CD4-positive, alpha-beta memory T cell (primary cell): ENCODE measurements around the gene SDSL. TPM values are rescaled to one million over a fixed set of nuclear protein-coding genes. Genes with fewer than 3 reads are reported as not detected.

Experiments used
- CTCF ChIA-PET: fragments of 350-600 bp; sonication (Branson Sonifier 250); formaldehyde crosslinking; loops from one replicate; lab custom pipeline; 2021; ENCODE audit warnings: inconsistent platforms; ENCODE audit not compliant: partially characterized antibody; lab: Charles Lee
- POLR2A ChIA-PET: fragments of 350-600 bp; sonication (Branson Sonifier 250); formaldehyde crosslinking; loops from one replicate; lab custom pipeline; 2021; ENCODE audit not compliant: partially characterized antibody; lab: Charles Lee
- DNase-seq, 5 donors: peaks; one replicate each; pipeline versions ENCODE4 v3.0.0 to v3.0.0-alpha.2; 2020 to 2022; ENCODE audit warnings: mixed read lengths in 1 of 5
- H3K27ac ChIP-seq: one replicate; pipeline ENCODE4 v1.7.0; 2013; ENCODE audit warnings: low read depth, low read length
- H3K27me3 ChIP-seq: 2 replicates; pipeline ENCODE4 v1.7.0; 2013; ENCODE audit warnings: mild to moderate bottlenecking, low read length, moderate library complexity; ENCODE audit not compliant: insufficient read depth
- H3K36me3 ChIP-seq: 2 replicates; pipeline ENCODE4 v1.7.0; 2013; ENCODE audit warnings: mild to moderate bottlenecking, low read length, moderate library complexity; ENCODE audit not compliant: insufficient read depth
- H3K4me1 ChIP-seq: 2 replicates; pipeline ENCODE4 v1.7.0; 2013; ENCODE audit warnings: mild to moderate bottlenecking, low read length, moderate library complexity; ENCODE audit not compliant: insufficient read depth
- H3K4me3 ChIP-seq, 2 donors: one replicate each; pipeline ENCODE4 v1.7.0; 2013; ENCODE audit warnings: low read length in 2 of 2, mild to moderate bottlenecking in 1 of 2
- H3K9me3 ChIP-seq, 2 donors: one replicate each; pipeline ENCODE4 v1.7.0; 2013; ENCODE audit warnings: low read length in 2 of 2, control low read depth in 1 of 2; ENCODE audit not compliant: control insufficient read depth in 1 of 2
- H3K27ac Mint-ChIP-seq, 7 donors: one replicate each; pipeline ENCODE4 v1.8.0; 2020 to 2021; ENCODE audit warnings: mixed read lengths in 7 of 7, mild to moderate bottlenecking in 6 of 7, inconsistent platforms in 3 of 7, moderate library complexity in 3 of 7
- H3K27me3 Mint-ChIP-seq, 2 donors: one replicate each; pipeline ENCODE4 v1.8.0; 2020 to 2021; ENCODE audit warnings: mixed read lengths in 2 of 2
- H3K36me3 Mint-ChIP-seq, 2 donors: one replicate each; pipeline ENCODE4 v1.8.0; 2020 to 2021; ENCODE audit warnings: mixed read lengths in 2 of 2, inconsistent platforms in 1 of 2, mild to moderate bottlenecking in 1 of 2
- H3K4me1 Mint-ChIP-seq, 4 donors: one replicate each; pipeline ENCODE4 v1.8.0; 2020 to 2021; ENCODE audit warnings: mixed read lengths in 4 of 4, mild to moderate bottlenecking in 1 of 4
- H3K4me3 Mint-ChIP-seq, 8 donors: one replicate each; pipeline ENCODE4 v1.8.0; 2020 to 2021; ENCODE audit warnings: mixed read lengths in 8 of 8, mild to moderate bottlenecking in 7 of 8, moderate library complexity in 6 of 8, inconsistent platforms in 3 of 8
- H3K9me3 Mint-ChIP-seq, 8 donors: one replicate each; pipeline ENCODE4 v1.8.0; 2020 to 2021; ENCODE audit warnings: mixed read lengths in 8 of 8, mild to moderate bottlenecking in 5 of 8, inconsistent platforms in 3 of 8, moderate library complexity in 1 of 8
- intact Hi-C: fragments of 100-400 bp; cut with micrococcal nuclease; formaldehyde crosslinking; loops from one replicate; pipeline ENCODE4 v1.15.1; 2023
- polyA plus RNA-seq, 2 donors: library from polyadenylated mRNA; unstranded; fragments of 300-500 nt; fragmentation: Illumina TruSeq; gene quantifications; one replicate each; pipeline ENCODE4 v1.2.3, GENCODE V29; 2021
- total RNA-seq, 2 experiments: library from RNA; stranded (reverse); gene quantifications; one replicate each; pipeline ENCODE4 v1.2.3, GENCODE V29; 2021

The SDSL gene
- total and polyA plus RNA-seq, 4 experiments from 2014 or later: 0.67 to 1.1 TPM; not detected in 2

DNA sequence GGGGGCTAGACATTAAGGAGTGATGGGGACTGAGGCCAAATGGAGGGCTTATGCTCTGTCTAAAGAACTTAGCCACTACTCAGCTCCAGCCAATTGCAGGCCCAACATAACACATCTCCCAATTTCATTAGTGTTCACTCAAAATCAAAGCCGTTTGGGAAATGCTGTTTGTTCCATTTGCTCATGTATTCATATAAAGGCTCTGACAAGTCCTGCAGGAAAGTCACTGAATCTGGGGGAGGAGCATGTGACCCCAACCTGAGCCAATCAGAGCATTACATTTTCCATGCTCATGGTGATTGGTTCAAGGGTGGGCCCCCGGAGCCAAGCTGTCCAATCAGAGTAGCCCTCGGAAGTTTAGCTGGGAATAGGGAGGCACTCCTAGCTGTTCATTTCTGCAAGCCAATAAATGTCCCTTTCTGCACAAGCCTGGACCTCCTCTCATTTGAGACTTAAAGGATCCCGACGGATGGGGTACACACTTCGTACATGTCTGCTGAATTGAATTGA is 20.9 kb downstream of the SDSL start:
- ChIA-PET CTCF (no interaction called here), POLR2A (no interaction called here)
- Histone ChIP-seq H3K36me3 (no peaks in the 10 kb centered on the region), H3K4me1 (no peaks in the 10 kb centered on the region), H3K4me3 (no peak overlapping the region), H3K9me3 (no peaks in the 10 kb centered on the region), H3K27ac (no peak overlapping the region), H3K27me3 (no peaks in the 10 kb centered on the region)
- Mint-ChIP-seq H3K36me3 (peaks cover 0 to 6% of the 10 kb centered on the region in 2 donors), H3K27ac (no peak overlapping the region), H3K4me3 (no peak overlapping the region), H3K27me3 (peaks cover 24 to 27% of the 10 kb centered on the region in 2 donors), H3K4me1 (no peaks in the 10 kb centered on the region), H3K9me3 (peaks cover 0 to 16% (median 5%) of the 10 kb centered on the region in 8 donors)
- intact Hi-C loops: no loop called here
- DNase-seq: no peak

- no peaks in the 10 kb centered on the region for H3K9me3 ChIP-seq
- intact Hi-C loops: no loop called here
- CTCF ChIA-PET: interaction anchor here (0.6 kb wide), 1 partner anchor 1592 kb away, joined by 3 read pairs; no protein-coding TSS in a partner anchor
- H3K36me3 Mint-ChIP-seq: peaks cover 0 to 6% of the 10 kb centered on the region in 2 donors
- H3K27me3 Mint-ChIP-seq: peaks cover 22 to 24% of the 10 kb centered on the region in 2 donors
- no peaks in the 10 kb centered on the region for H3K4me1 Mint-ChIP-seq
- H3K4me3 ChIP-seq: no peak overlapping the region
- DNase-seq: no peak
- H3K36me3 ChIP-seq: no peaks in the 10 kb centered on the region
- POLR2A ChIA-PET: no interaction called here
- H3K4me1 ChIP-seq: no peaks in the 10 kb centered on the region
- H3K27ac ChIP-seq: no peak overlapping the region
- H3K27ac Mint-ChIP-seq: no peak overlapping the region
- no peak overlapping the region for H3K4me3 Mint-ChIP-seq
- no peaks in the 10 kb centered on the region for H3K27me3 ChIP-seq
- peaks cover 0 to 16% (median 5%) of the 10 kb centered on the region in 8 donors for H3K9me3 Mint-ChIP-seq
Observed at GRCh38 chr12:113445544-113446171, 23.5 kb downstream of the SDSL start.

DNA sequence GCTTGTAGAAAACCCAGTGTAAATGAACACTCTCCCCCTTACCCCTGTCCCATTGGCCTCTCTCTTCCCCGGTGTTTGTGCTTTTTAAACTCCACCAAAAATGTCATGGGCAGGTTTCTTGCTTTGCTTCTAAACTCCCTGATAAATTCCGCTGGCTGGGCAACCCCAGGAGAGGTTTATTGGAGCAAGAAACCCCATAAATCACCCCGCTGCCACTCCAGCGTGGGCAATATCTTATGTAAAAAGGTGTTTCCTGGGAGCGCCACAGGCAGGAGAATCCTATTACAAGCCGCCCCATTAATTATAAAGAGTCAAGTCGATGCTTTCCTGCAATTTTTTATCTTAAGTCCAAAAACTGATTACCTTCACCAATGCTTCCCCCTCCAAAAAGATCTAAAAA is 26.7 kb downstream of the SDSL start:
- Mint-ChIP-seq H3K27me3 (peaks cover 17 to 25% of the 10 kb centered on the region in 2 donors), H3K27ac (peak overlapping the region in 1 of 7 donors; percentile 46), H3K4me3 (no peak overlapping the region), H3K36me3 (peaks cover 0 to 6% of the 10 kb centered on the region in 2 donors), H3K9me3 (peaks cover 0 to 16% (median 5%) of the 10 kb centered on the region in 8 donors), H3K4me1 (no peaks in the 10 kb centered on the region)
- no peak overlapping the region for H3K4me3 ChIP-seq
- no peaks in the 10 kb centered on the region for H3K27me3 ChIP-seq
- CTCF ChIA-PET: no interaction called here
- POLR2A ChIA-PET: no interaction called here
- H3K9me3 ChIP-seq: no peaks in the 10 kb centered on the region
- H3K4me1 ChIP-seq: no peaks in the 10 kb centered on the region
- no peak overlapping the region for H3K27ac ChIP-seq
- no peak for DNase-seq
- intact Hi-C loops: no loop called here
- H3K36me3 ChIP-seq: no peaks in the 10 kb centered on the region

DNA sequence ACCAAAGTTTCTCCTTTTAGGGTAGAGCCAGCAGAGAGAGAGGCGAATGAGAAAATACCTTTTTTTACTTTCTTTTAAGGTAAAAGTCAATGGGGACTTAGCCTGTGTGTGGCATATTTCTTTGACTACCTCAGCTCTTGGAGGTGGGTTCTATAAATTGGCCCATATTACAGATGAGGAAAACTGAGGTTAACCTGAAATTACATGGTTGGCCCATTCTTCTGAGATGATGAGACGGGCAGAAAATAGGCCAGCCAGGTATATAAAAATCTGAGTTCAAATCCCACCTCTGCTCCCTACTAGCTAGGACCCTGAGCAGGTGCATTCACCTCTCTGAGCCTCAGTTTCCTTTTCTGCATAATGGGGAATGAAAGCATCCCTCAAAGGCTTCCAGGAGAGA is 27.1 kb downstream of the SDSL start:
- Histone ChIP-seq H3K27me3 (no peaks in the 10 kb centered on the region), H3K4me3 (no peak overlapping the region), H3K27ac (no peak overlapping the region), H3K36me3 (no peaks in the 10 kb centered on the region), H3K4me1 (no peaks in the 10 kb centered on the region), H3K9me3 (no peaks in the 10 kb centered on the region)
- H3K27ac Mint-ChIP-seq: peak overlapping the region in 1 of 7 donors; percentile 41
- peaks cover 0 to 6% of the 10 kb centered on the region in 2 donors for H3K36me3 Mint-ChIP-seq
- H3K27me3 Mint-ChIP-seq: peaks cover 18 to 25% of the 10 kb centered on the region in 2 donors
- H3K4me1 Mint-ChIP-seq: no peaks in the 10 kb centered on the region
- DNase-seq: no peak
- CTCF ChIA-PET: no interaction called here
- POLR2A ChIA-PET: no interaction called here
- no peak overlapping the region for H3K4me3 Mint-ChIP-seq
- peaks cover 0 to 16% (median 5%) of the 10 kb centered on the region in 8 donors for H3K9me3 Mint-ChIP-seq
- intact Hi-C loops: no loop called here

GRCh38 chr12:113449839-113450238 is 27.7 kb downstream of the SDSL start:
- Mint-ChIP-seq H3K36me3 (peaks cover 0 to 6% of the 10 kb centered on the region in 2 donors), H3K4me3 (no peak overlapping the region), H3K9me3 (peaks cover 0 to 16% (median 5%) of the 10 kb centered on the region in 8 donors), H3K4me1 (no peaks in the 10 kb centered on the region), H3K27me3 (peaks cover 18 to 25% of the 10 kb centered on the region in 2 donors), H3K27ac (no peak overlapping the region)
- CTCF ChIA-PET: no interaction called here
- DNase-seq: no peak
- H3K36me3 ChIP-seq: no peaks in the 10 kb centered on the region
- intact Hi-C loops: no loop called here
- no peak overlapping the region for H3K4me3 ChIP-seq
- H3K27me3 ChIP-seq: no peaks in the 10 kb centered on the region
- H3K9me3 ChIP-seq: no peaks in the 10 kb centered on the region
- no peak overlapping the region for H3K27ac ChIP-seq
- no peaks in the 10 kb centered on the region for H3K4me1 ChIP-seq
- POLR2A ChIA-PET: no interaction called here

DNA sequence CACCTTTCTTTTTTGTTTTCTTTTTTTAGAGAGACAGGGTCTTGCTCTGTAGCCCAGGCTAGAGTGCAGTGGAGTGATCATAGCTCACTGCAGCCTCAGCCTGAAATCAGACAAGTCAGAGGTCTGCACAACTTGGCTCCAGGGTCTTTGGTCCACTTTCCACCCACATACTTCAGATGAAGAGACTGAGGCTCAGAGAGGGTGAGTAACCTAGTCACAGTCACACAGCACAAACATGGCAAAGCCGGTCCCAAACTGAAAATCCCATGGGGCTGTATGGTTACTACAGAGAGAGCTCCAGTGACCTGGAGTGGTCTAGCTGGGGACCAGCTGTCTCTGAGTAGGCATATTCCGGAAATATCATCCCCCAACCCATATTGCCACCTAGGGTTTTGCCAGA is 30.3 kb downstream of the SDSL start:
- Mint-ChIP-seq H3K9me3 (peaks cover 0 to under 1% (median 0%) of the 10 kb centered on the region in 8 donors), H3K36me3 (no peaks in the 10 kb centered on the region), H3K4me3 (no peak overlapping the region), H3K27me3 (peaks cover 10 to 11% of the 10 kb centered on the region in 2 donors), H3K4me1 (no peaks in the 10 kb centered on the region), H3K27ac (no peak overlapping the region)
- H3K27me3 ChIP-seq: no peaks in the 10 kb centered on the region
- no peak overlapping the region for H3K4me3 ChIP-seq
- no peak overlapping the region for H3K27ac ChIP-seq
- DNase-seq: no peak
- ChIA-PET POLR2A (no interaction called here), CTCF (no interaction called here)
- no peaks in the 10 kb centered on the region for H3K9me3 ChIP-seq
- no peaks in the 10 kb centered on the region for H3K36me3 ChIP-seq
- H3K4me1 ChIP-seq: no peaks in the 10 kb centered on the region
- intact Hi-C loops: no loop called here

GRCh38 chr12:113453330-113453729 is 31.1 kb downstream of the SDSL start:
- Histone ChIP-seq H3K9me3 (no peaks in the 10 kb centered on the region), H3K4me1 (no peaks in the 10 kb centered on the region), H3K4me3 (no peak overlapping the region), H3K27ac (no peak overlapping the region), H3K36me3 (no peaks in the 10 kb centered on the region), H3K27me3 (no peaks in the 10 kb centered on the region)
- POLR2A ChIA-PET: no interaction called here
- peaks cover 6 to 14% of the 10 kb centered on the region in 2 donors for H3K27me3 Mint-ChIP-seq
- CTCF ChIA-PET: no interaction called here
- intact Hi-C loops: no loop called here
- H3K36me3 Mint-ChIP-seq: no peaks in the 10 kb centered on the region
- no peaks in the 10 kb centered on the region for H3K4me1 Mint-ChIP-seq
- H3K27ac Mint-ChIP-seq: no peak overlapping the region
- H3K4me3 Mint-ChIP-seq: no peak overlapping the region
- no peak for DNase-seq
- no peaks in the 10 kb centered on the region for H3K9me3 Mint-ChIP-seq
